HepG2 (cell line): ENCODE data around the gene ARL4C. TPM values are rescaled to one million over a fixed set of nuclear protein-coding genes. Genes with fewer than 3 reads are reported as not detected.

ENCODE experiments used
- ATAC-seq: fragments of 200-7000 bp; cut with Tn5 transposase; 3 replicates; pipeline ENCODE4 v1.9.1; 2020; ENCODE audit warnings: mild to moderate bottlenecking, moderate library complexity
- BruUV-seq: library from RNA; stranded (reverse); fragments of 400-500 nt; replicated peaks from 2 replicates; lab custom pipeline; 2021; lab: Mats Ljungman, UMichigan
- CTCF ChIA-PET: fragments of 300-600 bp; formaldehyde crosslinking; extraction: SDS; loops from one replicate; lab custom pipeline; 2021; ENCODE audit warnings: low total read pairs, inconsistent platforms, low intra/inter-chr PET ratio; lab: Yijun Ruan, JAX
- POLR2A ChIA-PET: fragments of 350-600 bp; sonication (Branson Sonifier 250); formaldehyde crosslinking; loops from one replicate; lab custom pipeline; 2020; ENCODE audit warnings: antibody characterized with exemption, inconsistent platforms; lab: Yijun Ruan, JAX
- DNase-seq: peaks from one replicate; pipeline ENCODE4 v3.0.0-alpha.2; 2015; ENCODE audit warnings: low spot score
- FAIRE-seq: peaks from 3 replicates; lab custom pipeline; 2011; peaks lifted over from hg19 to GRCh38; lab: Jason Lieb, UNC
- H2AFZ ChIP-seq: one replicate; pipeline ENCODE4 v1.6.1; 2011; ENCODE audit warnings: low read length, inconsistent platforms
- H3K27ac ChIP-seq: fragments of 300-600 bp; 3 replicates; pipeline ENCODE4 v1.8.0; 2011; ENCODE audit warnings: mixed run types, mild to moderate bottlenecking, mixed read lengths, low read length, inconsistent platforms; ENCODE audit not compliant: insufficient read depth; ENCODE audit errors: extremely low read length
- H3K27me3 ChIP-seq, 2 experiments: fragments of 200-600 bp in 1 of 2; 2 replicates in 1 of 2; 3 replicates in 1 of 2; pipeline versions ENCODE4 v1.6.0 to v1.8.0; 2011; ENCODE audit warnings: low read length in 2 of 2, mild to moderate bottlenecking in 2 of 2, moderate library complexity in 2 of 2, inconsistent platforms in 1 of 2; ENCODE audit not compliant: insufficient read depth in 2 of 2, control insufficient read depth in 1 of 2
- H3K36me3 ChIP-seq, 2 experiments: fragments of 200-600 bp in 1 of 2; replicated peaks in 1 of 2; 2 replicates in 1 of 2; 3 replicates in 1 of 2; pipeline versions ENCODE4 v1.5.1 to v1.8.0; 2011; ENCODE audit warnings: low read length in 2 of 2, inconsistent platforms in 1 of 2; ENCODE audit not compliant: insufficient read depth in 2 of 2, control insufficient read depth in 1 of 2
- H3K4me1 ChIP-seq: 2 replicates; pipeline ENCODE4 v1.5.1; 2012; ENCODE audit warnings: low read length, inconsistent platforms; ENCODE audit not compliant: insufficient read depth
- H3K4me2 ChIP-seq: 2 replicates; pipeline ENCODE4 v1.6.0; 2011; ENCODE audit warnings: low read depth, low read length, inconsistent platforms
- H3K4me3 ChIP-seq, 3 experiments: fragments of 200-600 bp in 1 of 3; sonication (generic), shearing (Covaris generic) in 1 of 3; replicated peaks in 1 of 3; 2 replicates each; pipeline ENCODE4 v1.5.1; 2011 to 2016; ENCODE audit warnings: low read length in 3 of 3, inconsistent platforms in 2 of 3, low read depth in 2 of 3, mild to moderate bottlenecking in 2 of 3, control low read depth in 1 of 3, mixed read lengths in 1 of 3; ENCODE audit not compliant: insufficient read depth in 1 of 3
- H3K79me2 ChIP-seq: one replicate; pipeline ENCODE4 v1.6.1; 2011; ENCODE audit warnings: low read length, inconsistent platforms; ENCODE audit not compliant: insufficient read depth
- H3K9ac ChIP-seq: 2 replicates; pipeline ENCODE4 v1.6.0; 2011; ENCODE audit warnings: mild to moderate bottlenecking, low read depth, low read length, inconsistent platforms; ENCODE audit not compliant: insufficient read depth
- H3K9me3 ChIP-seq: 2 replicates; pipeline ENCODE4 v1.5.1; 2012; ENCODE audit warnings: mild to moderate bottlenecking, low read length
- H4K20me1 ChIP-seq: 2 replicates; pipeline ENCODE4 v1.6.0; 2011; ENCODE audit warnings: inconsistent platforms, mild to moderate bottlenecking, low read length, moderate library complexity; ENCODE audit not compliant: insufficient read depth
- CHD2 ChIP-seq: IDR thresholded peaks from 2 replicates; pipeline ENCODE4 v1.6.1; 2011; ENCODE audit warnings: low read depth, low read length, improper control_type of control experiment
- PRDM10 ChIP-seq: sonication (generic); formaldehyde crosslinking; IDR thresholded peaks from 2 replicates; pipeline ENCODE4 v1.4.0; 2020; ENCODE audit warnings: low read depth, missing genetic modification reagents
- RAD21 ChIP-seq: fragments of 450-650 bp; formaldehyde crosslinking; IDR thresholded peaks from 2 replicates; pipeline ENCODE4 v1.5.0; 2020; ENCODE audit warnings: mild to moderate bottlenecking
- SMAD3 ChIP-seq: sonication (generic); formaldehyde crosslinking; IDR thresholded peaks from 2 replicates; pipeline ENCODE4 v1.4.0; 2020; ENCODE audit warnings: missing genetic modification reagents
- WGBS: methylation state at CpG from one replicate; pipeline ENCODE4 v1.1.6; 2017; ENCODE audit warnings: low lambda C conversion rate; 5-methylcytosine and 5-hydroxymethylcytosine counted together
- in situ Hi-C: cut with HindIII; loops from 2 replicates; pipeline ENCODE4 v1.10.0; 2017; ENCODE audit warnings: low pct_unique_long_range_greater_than_20kb; ENCODE audit not compliant: extremely low pct_ligation_motif_present
- intact Hi-C: fragments of 100-400 bp; cut with micrococcal nuclease; formaldehyde crosslinking; loops from one replicate; pipeline ENCODE4 v1.10.0; 2022; ENCODE audit not compliant: unreplicated experiment
- polyA plus RNA-seq, 8 experiments: library from polyadenylated mRNA; depleted of rRNA in 3 of 8; stranded (reverse) in 7 of 8; unstranded in 1 of 8; fragments of >200 nt; fragmentation: Illumina TruSeq in 4 of 8; extraction: Trizol in 4 of 8; gene quantifications; 2 replicates each; pipeline versions ENCODE4 v1.2.1 to v1.2.3, GENCODE V29; 2011 to 2016; ENCODE audit warnings: low read depth in 4 of 8, missing spikeins in 1 of 8, mixed read lengths in 1 of 8; ENCODE audit not compliant: insufficient read depth in 1 of 8
- total RNA-seq, 5 experiments: library from RNA; depleted of rRNA; stranded (reverse); fragments of >200 nt; fragmentation: Illumina TruSeq; extraction: Trizol; gene quantifications; 2 replicates each; pipeline ENCODE4 v1.2.3, GENCODE V29; 2016; ENCODE audit warnings: low read depth in 1 of 5
- TF ChIP-seq, protein P1 (sequence below), 2 experiments: fragments of 450-650 bp in 1 of 2; sonication (generic) in 1 of 2; formaldehyde crosslinking in 1 of 2; IDR thresholded peaks; 2 replicates each; pipeline versions ENCODE4 v1.6.1 to v1.8.0; 2016 to 2022; ENCODE audit warnings: antibody characterized with exemption in 1 of 2, mild to moderate bottlenecking in 1 of 2, missing genetic modification reagents in 1 of 2

Gene ARL4C
- total and polyA plus RNA-seq, 2 of the 13 experiments (the other 11 are each of a cell fraction or from before 2014, with no cell fraction given) = 0.07 to 0.15 TPM

DNA sequence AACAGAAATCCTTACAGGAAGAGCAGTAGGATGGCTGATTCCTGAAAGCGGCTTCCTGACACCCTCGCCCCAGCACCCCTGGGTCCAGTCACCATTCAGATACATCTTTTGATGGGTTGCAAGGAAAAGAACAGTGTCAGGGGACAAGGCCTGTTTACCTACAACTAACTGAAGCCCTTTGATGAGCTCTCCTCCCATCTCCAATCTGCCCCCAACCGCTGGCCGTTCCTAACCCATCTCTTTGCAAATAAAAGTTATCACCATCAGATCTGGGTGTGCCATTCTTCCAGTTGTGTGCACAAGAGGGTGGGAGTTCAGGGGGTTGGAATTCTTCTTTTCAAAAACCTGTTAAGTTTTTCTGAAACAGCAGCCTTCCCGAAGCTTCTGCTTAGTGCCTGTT, 48.9 kb downstream of the ARL4C start (continued):
- TF ChIP-seq, protein P1, sequence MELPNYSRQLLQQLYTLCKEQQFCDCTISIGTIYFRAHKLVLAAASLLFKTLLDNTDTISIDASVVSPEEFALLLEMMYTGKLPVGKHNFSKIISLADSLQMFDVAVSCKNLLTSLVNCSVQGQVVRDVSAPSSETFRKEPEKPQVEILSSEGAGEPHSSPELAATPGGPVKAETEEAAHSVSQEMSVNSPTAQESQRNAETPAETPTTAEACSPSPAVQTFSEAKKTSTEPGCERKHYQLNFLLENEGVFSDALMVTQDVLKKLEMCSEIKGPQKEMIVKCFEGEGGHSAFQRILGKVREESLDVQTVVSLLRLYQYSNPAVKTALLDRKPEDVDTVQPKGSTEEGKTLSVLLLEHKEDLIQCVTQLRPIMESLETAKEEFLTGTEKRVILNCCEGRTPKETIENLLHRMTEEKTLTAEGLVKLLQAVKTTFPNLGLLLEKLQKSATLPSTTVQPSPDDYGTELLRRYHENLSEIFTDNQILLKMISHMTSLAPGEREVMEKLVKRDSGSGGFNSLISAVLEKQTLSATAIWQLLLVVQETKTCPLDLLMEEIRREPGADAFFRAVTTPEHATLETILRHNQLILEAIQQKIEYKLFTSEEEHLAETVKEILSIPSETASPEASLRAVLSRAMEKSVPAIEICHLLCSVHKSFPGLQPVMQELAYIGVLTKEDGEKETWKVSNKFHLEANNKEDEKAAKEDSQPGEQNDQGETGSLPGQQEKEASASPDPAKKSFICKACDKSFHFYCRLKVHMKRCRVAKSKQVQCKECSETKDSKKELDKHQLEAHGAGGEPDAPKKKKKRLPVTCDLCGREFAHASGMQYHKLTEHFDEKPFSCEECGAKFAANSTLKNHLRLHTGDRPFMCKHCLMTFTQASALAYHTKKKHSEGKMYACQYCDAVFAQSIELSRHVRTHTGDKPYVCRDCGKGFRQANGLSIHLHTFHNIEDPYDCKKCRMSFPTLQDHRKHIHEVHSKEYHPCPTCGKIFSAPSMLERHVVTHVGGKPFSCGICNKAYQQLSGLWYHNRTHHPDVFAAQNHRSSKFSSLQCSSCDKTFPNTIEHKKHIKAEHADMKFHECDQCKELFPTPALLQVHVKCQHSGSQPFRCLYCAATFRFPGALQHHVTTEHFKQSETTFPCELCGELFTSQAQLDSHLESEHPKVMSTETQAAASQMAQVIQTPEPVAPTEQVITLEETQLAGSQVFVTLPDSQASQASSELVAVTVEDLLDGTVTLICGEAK (IDR thresholded peaks at IDR 0.05) = no peak
- TF ChIP-seq, protein P1 (CRISPR knock-in tag; IDR thresholded peaks at IDR 0.05) = no peak
- no peak for TF ChIP-seq SMAD3

DNA sequence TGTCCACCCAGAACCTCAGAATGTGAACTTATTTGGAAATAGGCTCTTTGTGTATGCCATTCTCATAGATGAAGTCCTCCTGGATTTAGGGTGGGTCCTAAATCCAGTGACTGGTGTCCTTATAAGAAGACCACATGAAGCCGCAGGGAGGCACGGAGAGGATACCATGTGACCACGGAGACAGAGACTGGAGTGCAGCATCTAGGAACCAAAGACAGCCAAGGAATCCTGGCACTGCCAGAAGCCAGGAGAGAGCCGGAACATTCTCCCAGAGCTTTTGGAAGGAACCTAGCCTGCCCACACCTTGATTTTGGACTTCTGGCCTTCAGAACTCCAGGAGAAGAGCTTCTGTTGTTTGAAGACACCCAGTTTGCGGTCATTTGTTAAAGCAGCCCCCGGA, 49.7 kb downstream of the ARL4C start:
- H3K27ac ChIP-seq = no peak overlapping the region
- BruUV-seq = no TSS peak
- intact Hi-C loops (no loop called here), in situ Hi-C loops (no loop called here)
- no peaks in the 10 kb centered on the region for H3K79me2 ChIP-seq
- FAIRE-seq (no peak), DNase-seq (no peak), ATAC-seq (no peak)
- no peaks in the 10 kb centered on the region for H3K4me1 ChIP-seq
- ChIA-PET POLR2A (no interaction called here), CTCF (no interaction called here)
- no peak for TF ChIP-seq RAD21 (CRISPR knock-in tag)
- TF ChIP-seq PRDM10 (CRISPR knock-in tag) = no peak
- no peak for TF ChIP-seq CHD2
- no peak overlapping the region for H3K9ac ChIP-seq
- H3K27me3 ChIP-seq = peaks cover 0 to 13% of the 10 kb centered on the region in 2 experiments; a peak in 2 of 5 replicates
- H3K4me3 ChIP-seq = no peak overlapping the region
- H4K20me1 ChIP-seq = no peaks in the 10 kb centered on the region
- no peaks in the 10 kb centered on the region for H3K9me3 ChIP-seq
- H3K36me3 ChIP-seq = no peaks in the 10 kb centered on the region
- no peak overlapping the region for H3K4me2 ChIP-seq
- no peak overlapping the region for H2AFZ ChIP-seq
- 83% methylated on average over 4 of the region's 6 CpGs for WGBS
